Natural killer cell treated with Interleukin-12 subunit alpha and Interleukin-12 subunit beta and Interleukin-15 and Interleukin-18, amount 100 ng/mL, for 72 hours (primary cell): ENCODE data around the gene ING2. TPM values are rescaled to one million over a fixed set of nuclear protein-coding genes. Genes with fewer than 3 reads are reported as not detected.
"Not testable (repeated sequence)": the region's sequence is repeated elsewhere in the genome, so short reads cannot be mapped to it uniquely, and the experiment has no call there.

Experiments used
- ATAC-seq, 2 donors: fragments of 150-1000 bp; cut with Tn5 transposase in 1 of 2; sonication (Bioruptor Pico), chemical (Tn5 transposase) in 1 of 2; 2 replicates each; pipeline ENCODE4 v1.10.0; 2021
- DNase-seq: peaks from one replicate; pipeline ENCODE4 v3.0.0; 2022; ENCODE audit warnings: low spot score
- H3K27ac Mint-ChIP-seq, 2 donors: 1 replicate in 1 of 2; 2 replicates in 1 of 2; pipeline ENCODE4 v1.8.0; 2022; ENCODE audit warnings: mixed read lengths in 2 of 2, mild to moderate bottlenecking in 1 of 2, moderate library complexity in 1 of 2
- H3K27me3 Mint-ChIP-seq, 2 donors: 1 replicate in 1 of 2; 2 replicates in 1 of 2; pipeline ENCODE4 v1.8.0; 2022; ENCODE audit warnings: mixed read lengths in 2 of 2
- H3K36me3 Mint-ChIP-seq: one replicate; pipeline ENCODE4 v1.8.0; 2022; ENCODE audit warnings: mixed read lengths
- H3K4me1 Mint-ChIP-seq, 2 donors: 1 replicate in 1 of 2; 2 replicates in 1 of 2; pipeline ENCODE4 v1.8.0; 2022; ENCODE audit warnings: low read depth in 2 of 2, mixed read lengths in 2 of 2, mild to moderate bottlenecking in 1 of 2
- H3K4me3 Mint-ChIP-seq: one replicate; pipeline ENCODE4 v1.8.0; 2022; ENCODE audit warnings: mixed read lengths
- H3K9me3 Mint-ChIP-seq: 2 replicates; pipeline ENCODE4 v1.8.0; 2022; ENCODE audit warnings: mixed read lengths
- total RNA-seq, 2 donors: library from RNA; stranded (reverse); gene quantifications; one replicate each; pipeline ENCODE4 v1.2.3, GENCODE V29; 2022

Gene ING2
- total RNA-seq, 2 donors from 2014 or later = 6.3 to 7.7 TPM

GRCh38 chr4:183546376-183546775 is 41.5 kb downstream of the ING2 start:
- Mint-ChIP-seq H3K4me1 (peaks cover 3 to 9% of the 10 kb centered on the region in 2 donors), H3K4me3 (no peak overlapping the region), H3K27me3 (peaks cover 30 to 48% of the 10 kb centered on the region in 2 donors), H3K9me3 (peaks cover 4% of the 10 kb centered on the region), H3K27ac (no peak overlapping the region), H3K36me3 (peaks cover 11% of the 10 kb centered on the region)
- ATAC-seq (no peak), DNase-seq (no peak)

- H3K9me3 Mint-ChIP-seq = peaks cover 10% of the 10 kb centered on the region
- peaks cover 10% of the 10 kb centered on the region for H3K36me3 Mint-ChIP-seq
- DNase-seq (no peak), ATAC-seq (no peak)
- H3K4me1 Mint-ChIP-seq = peaks cover 7 to 9% of the 10 kb centered on the region in 2 donors
- H3K27ac Mint-ChIP-seq = no peak overlapping the region
- no peak overlapping the region for H3K4me3 Mint-ChIP-seq
- H3K27me3 Mint-ChIP-seq = peaks cover 25 to 35% of the 10 kb centered on the region in 2 donors
Observed at GRCh38 chr4:183548306-183548705, 43.4 kb downstream of the ING2 start.

- no peak overlapping the region for H3K27ac Mint-ChIP-seq
- H3K9me3 Mint-ChIP-seq = peaks cover 9% of the 10 kb centered on the region
- H3K4me3 Mint-ChIP-seq = no peak overlapping the region
- peaks cover 7 to 9% of the 10 kb centered on the region in 2 donors for H3K4me1 Mint-ChIP-seq
- H3K36me3 Mint-ChIP-seq = peaks cover 4% of the 10 kb centered on the region
- no peak for ATAC-seq
- no peak for DNase-seq
- H3K27me3 Mint-ChIP-seq = peaks cover 20 to 27% of the 10 kb centered on the region in 2 donors
Observed at GRCh38 chr4:183550345-183551093, 45.7 kb downstream of the ING2 start.

- DNase-seq (no peak), ATAC-seq (no peak)
- Mint-ChIP-seq H3K27ac (peak overlapping the region in 1 of 2 donors; percentile 35), H3K9me3 (peaks cover 9% of the 10 kb centered on the region), H3K36me3 (peaks cover 4% of the 10 kb centered on the region), H3K4me3 (no peak overlapping the region), H3K27me3 (peaks cover 15 to 21% of the 10 kb centered on the region in 2 donors), H3K4me1 (peaks cover 7 to 9% of the 10 kb centered on the region in 2 donors)
Observed at GRCh38 chr4:183552274-183553146, 47.7 kb downstream of the ING2 start.

GRCh38 chr4:183553147-183553478 is 48.3 kb downstream of the ING2 start:
- not testable (repeated sequence) for H3K4me3 Mint-ChIP-seq, H3K4me1 Mint-ChIP-seq, ATAC-seq, H3K27ac Mint-ChIP-seq, H3K36me3 Mint-ChIP-seq, DNase-seq, H3K9me3 Mint-ChIP-seq
- peaks cover 11 to 19% of the 10 kb centered on the region in 2 donors for H3K27me3 Mint-ChIP-seq

- H3K4me1 Mint-ChIP-seq = peaks cover 3 to 5% of the 10 kb centered on the region in 2 donors
- H3K27ac Mint-ChIP-seq = no peak overlapping the region
- no peak overlapping the region for H3K4me3 Mint-ChIP-seq
- ATAC-seq (peak; percentile 20 to 62), DNase-seq (no peak)
- H3K27me3 Mint-ChIP-seq = peaks cover 4 to 13% of the 10 kb centered on the region in 2 donors
- H3K9me3 Mint-ChIP-seq = peaks cover 9% of the 10 kb centered on the region
- H3K36me3 Mint-ChIP-seq = peaks cover 3% of the 10 kb centered on the region
Observed at GRCh38 chr4:183553601-183554345, 48.9 kb downstream of the ING2 start.

- H3K27me3 Mint-ChIP-seq = peaks cover 0 to 14% of the 10 kb centered on the region in 2 donors
- H3K27ac Mint-ChIP-seq = no peak overlapping the region
- peaks cover 9% of the 10 kb centered on the region for H3K9me3 Mint-ChIP-seq
- peaks cover 0 to 5% of the 10 kb centered on the region in 2 donors for H3K4me1 Mint-ChIP-seq
- DNase-seq (no peak), ATAC-seq (no peak)
- no peaks in the 10 kb centered on the region for H3K36me3 Mint-ChIP-seq
- H3K4me3 Mint-ChIP-seq = no peak overlapping the region
Observed at GRCh38 chr4:183554346-183554686, 49.5 kb downstream of the ING2 start.

GRCh38 chr4:183554878-183555585 is 50.2 kb downstream of the ING2 start:
- peaks cover 9% of the 10 kb centered on the region for H3K9me3 Mint-ChIP-seq
- H3K4me1 Mint-ChIP-seq = peaks cover 0 to 5% of the 10 kb centered on the region in 2 donors
- DNase-seq = no peak
- no peak overlapping the region for H3K27ac Mint-ChIP-seq
- H3K4me3 Mint-ChIP-seq = no peak overlapping the region
- H3K36me3 Mint-ChIP-seq = no peaks in the 10 kb centered on the region
- ATAC-seq = no peak
- peaks cover 5 to 14% of the 10 kb centered on the region in 2 donors for H3K27me3 Mint-ChIP-seq

- H3K27me3 Mint-ChIP-seq = peaks cover 7 to 10% of the 10 kb centered on the region in 2 donors
- no peak overlapping the region for H3K27ac Mint-ChIP-seq
- ATAC-seq (no peak), DNase-seq (no peak)
- H3K4me1 Mint-ChIP-seq = peaks cover 0 to 5% of the 10 kb centered on the region in 2 donors
- H3K9me3 Mint-ChIP-seq = peaks cover 9% of the 10 kb centered on the region
- no peak overlapping the region for H3K4me3 Mint-ChIP-seq
- no peaks in the 10 kb centered on the region for H3K36me3 Mint-ChIP-seq
Observed at GRCh38 chr4:183556947-183557346, 52.1 kb downstream of the ING2 start.

GRCh38 chr4:183557611-183558010 is 52.8 kb downstream of the ING2 start:
- Mint-ChIP-seq H3K4me3 (no peak overlapping the region), H3K4me1 (peaks cover 0 to 3% of the 10 kb centered on the region in 2 donors), H3K9me3 (peaks cover 7% of the 10 kb centered on the region), H3K36me3 (no peaks in the 10 kb centered on the region), H3K27ac (no peak overlapping the region), H3K27me3 (peaks cover 7 to 13% of the 10 kb centered on the region in 2 donors)
- ATAC-seq (no peak), DNase-seq (no peak)

- Mint-ChIP-seq H3K27ac (no peak overlapping the region), H3K9me3 (no peaks in the 10 kb centered on the region), H3K4me3 (no peak overlapping the region), H3K4me1 (no peaks in the 10 kb centered on the region), H3K36me3 (no peaks in the 10 kb centered on the region), H3K27me3 (peaks cover 7 to 18% of the 10 kb centered on the region in 2 donors)
- ATAC-seq (no peak), DNase-seq (no peak)
Observed at GRCh38 chr4:183558873-183559272, 54.0 kb downstream of the ING2 start.

GRCh38 chr4:183561905-183562304 is 57.0 kb downstream of the ING2 start:
- no peak overlapping the region for H3K27ac Mint-ChIP-seq
- peaks cover 23 to 24% of the 10 kb centered on the region in 2 donors for H3K27me3 Mint-ChIP-seq
- no peak overlapping the region for H3K4me3 Mint-ChIP-seq
- H3K9me3 Mint-ChIP-seq = no peaks in the 10 kb centered on the region
- ATAC-seq = no peak
- H3K36me3 Mint-ChIP-seq = no peaks in the 10 kb centered on the region
- DNase-seq = no peak
- H3K4me1 Mint-ChIP-seq = no peaks in the 10 kb centered on the region
